IPS-NIHi7 (cell line): Measurements from ENCODE around the gene CREBBP.

ENCODE experiments used
- DNase-seq: peaks from one replicate; pipeline ENCODE4 v3.0.0; 2012; ENCODE audit warnings: mixed read lengths; ENCODE audit errors: extremely low spot score

CREBBP gene

DNA sequence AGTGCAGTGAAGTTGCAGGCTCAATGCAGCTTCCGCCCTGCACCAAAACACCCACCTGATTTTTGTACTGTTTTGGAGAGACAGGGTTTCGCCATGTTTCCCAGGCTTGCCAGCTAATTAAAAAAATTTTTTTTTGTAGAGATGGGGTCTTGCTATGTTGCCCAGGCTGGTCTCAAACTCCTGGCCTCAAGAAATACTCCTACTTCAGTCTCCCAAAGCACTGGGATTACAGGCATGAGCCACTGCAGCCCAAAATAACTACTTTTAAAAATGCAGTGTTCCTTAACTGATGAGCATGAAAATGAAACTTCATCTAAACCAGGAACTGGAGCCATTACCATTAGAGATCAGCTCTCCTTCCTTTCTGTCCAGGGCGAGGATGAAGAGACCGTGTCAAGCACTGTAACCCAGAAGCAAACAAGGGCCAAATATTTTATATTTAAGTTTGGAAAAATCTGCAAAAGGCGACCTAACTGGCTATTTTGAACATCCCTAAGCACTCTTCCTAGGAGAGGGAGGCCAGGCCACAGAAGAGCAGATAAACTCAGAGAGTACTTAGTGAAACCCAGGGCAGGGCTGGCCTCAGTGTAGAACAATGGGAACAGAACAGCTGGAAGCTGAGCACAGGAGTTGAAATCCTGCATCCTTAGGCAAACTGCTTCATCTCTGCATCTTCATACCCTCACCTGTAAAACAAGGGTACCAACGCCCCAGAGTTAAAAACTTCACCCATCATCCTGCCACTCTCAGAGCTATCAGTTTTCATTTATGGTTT is 24.0 kb downstream of the CREBBP start:
- DNase-seq: no peak

DNA sequence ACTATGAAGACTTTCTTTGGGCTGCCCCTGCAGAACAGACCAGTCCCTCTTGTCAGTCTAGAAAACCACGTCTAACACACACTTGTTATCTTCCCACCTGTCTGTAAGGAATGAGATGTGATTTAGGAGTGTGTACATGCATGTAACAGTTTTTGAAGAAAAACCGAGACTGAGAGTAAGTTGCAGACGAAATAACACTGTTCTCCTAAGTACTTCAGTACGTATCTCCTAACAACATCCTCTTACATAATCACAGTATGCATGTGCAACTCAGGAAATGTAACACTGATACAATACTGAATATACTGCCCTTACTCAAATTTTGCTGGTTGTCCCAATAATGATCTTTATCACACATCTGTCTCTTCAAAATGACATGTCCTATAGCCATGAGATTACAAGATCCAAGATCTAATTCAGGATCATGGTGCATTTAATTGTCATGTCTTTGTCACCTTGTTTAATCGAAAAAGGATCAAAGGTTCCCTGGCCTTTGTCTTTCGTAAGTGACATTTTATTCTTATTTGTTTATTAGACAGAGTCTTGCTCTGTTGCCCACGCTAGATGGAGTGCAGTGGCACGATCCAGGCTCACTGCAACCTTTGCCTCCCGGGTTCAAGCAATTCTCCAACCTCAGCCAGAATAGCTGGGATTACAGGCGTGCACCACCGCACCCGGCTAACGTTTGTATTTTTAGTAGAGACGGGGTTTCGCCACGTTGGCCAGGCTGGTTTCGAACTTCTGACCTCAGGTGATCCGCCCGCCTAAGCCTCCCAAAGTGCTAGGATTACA is 25.6 kb downstream of the CREBBP start:
- DNase-seq: no peak

DNA sequence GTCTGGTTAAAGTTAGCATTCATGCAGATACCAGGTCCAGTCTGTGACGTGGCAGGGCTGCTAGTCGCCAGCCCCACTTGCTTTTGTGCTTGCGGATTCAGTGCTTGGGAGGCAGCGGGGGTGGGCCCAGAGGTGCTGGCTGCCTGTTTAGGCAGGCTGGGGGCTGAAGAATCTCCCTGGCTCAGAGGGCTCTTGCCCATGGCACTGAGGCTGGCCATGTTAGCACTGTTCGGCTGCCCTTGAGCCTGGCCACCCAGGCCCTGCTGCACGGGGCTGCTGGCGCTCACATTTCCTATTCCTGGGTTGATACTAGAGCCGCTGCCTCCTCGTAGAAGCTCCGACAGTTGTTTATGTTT is 30.0 kb downstream of the CREBBP start:
- DNase-seq: no peak

DNA sequence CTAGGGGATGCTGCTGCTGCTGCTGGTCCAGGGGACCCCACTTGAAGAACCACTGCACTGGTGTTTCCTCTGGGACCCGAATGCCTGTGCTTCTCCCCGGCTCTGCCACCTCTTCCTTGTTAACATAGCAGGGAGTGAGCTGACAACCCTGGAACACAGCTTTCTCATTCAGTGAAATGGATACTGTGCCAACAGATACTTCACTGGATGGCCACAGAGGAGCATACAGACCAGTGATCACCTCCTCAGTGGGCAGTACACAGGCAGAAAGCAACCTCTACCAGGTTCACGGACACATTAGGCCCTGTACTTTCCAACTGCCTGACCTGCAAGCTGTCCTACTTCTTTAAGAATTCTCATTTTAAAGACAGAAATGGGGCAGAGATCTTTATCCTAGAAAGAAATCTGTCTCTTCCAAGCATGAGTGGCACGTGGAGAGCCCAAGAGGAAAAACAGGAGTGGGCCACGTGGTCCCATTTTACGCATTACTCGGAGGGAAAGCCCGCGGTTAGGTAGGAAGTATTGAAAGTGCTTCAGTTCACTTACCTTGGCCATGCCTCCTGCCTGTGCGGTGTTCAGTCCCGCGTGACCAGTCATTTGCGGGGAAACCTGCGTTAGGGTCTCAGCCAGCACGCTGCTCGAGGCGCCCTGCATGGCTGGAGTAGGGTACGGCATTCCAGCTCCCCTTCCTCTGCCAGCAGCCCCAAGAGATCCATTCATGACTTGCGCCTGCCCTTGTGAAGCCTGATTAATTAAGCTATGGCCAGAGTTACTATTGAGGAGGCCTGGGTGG is 30.6 kb downstream of the CREBBP start:
- DNase-seq: no peak

DNA sequence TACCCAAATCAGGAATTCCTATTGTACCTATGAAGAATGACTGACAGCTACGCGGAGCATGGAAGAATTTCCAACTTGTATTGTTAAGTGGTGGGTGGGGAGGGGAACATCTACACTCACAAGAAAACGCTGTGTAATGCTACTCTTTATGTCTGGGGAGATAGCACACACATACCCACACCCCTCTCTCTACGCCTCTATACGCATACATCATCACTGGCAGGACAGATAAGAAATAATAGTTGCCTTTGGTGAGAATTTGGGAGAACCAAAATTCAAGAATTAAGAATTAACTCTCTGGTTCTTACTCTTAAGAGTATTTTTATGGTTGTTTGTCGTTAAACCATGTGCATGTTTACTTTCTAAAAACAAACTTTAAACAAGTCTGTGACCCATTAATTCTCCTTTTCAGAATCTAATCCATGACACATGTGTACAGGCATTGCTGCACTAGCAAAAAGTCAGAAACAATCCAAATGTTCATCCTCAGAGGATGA is 33.9 kb downstream of the CREBBP start:
- no peak for DNase-seq

DNA sequence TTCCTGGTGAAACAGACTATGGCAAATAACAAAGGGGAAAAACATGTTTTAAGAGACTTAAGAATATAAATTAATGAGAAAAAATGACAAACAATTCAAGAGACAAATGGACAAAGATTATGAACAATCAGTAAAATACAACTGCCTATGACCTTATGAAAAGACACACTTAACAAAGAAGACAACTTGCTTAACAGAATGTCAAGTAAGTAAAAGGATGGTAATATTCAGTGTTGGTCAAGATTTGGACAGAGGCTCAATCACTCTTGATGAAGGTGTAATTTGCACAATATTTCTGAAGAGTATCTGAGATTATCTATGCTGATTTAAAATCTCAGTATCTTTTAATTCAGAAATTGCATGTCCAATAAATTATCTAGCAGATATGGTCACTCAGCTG is 34.4 kb downstream of the CREBBP start:
- DNase-seq: no peak

DNA sequence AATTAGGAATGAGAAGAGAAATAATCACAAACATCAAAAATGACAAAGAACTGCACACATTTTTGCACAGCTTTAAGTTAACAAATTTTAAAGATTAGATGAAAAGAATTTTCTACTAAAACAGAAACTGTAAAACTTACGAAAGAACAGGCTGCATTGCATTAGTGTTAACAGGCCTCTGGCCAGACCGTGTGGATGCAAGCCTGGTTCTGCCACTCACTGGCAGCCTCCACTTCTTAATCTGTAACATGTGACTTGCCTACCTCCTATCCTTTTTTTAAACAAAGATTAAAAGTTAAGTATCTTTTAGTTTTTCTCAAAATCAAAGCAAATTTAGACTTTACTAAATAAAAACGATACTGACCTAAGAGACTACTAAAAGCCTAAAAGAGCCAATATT is 37.5 kb downstream of the CREBBP start:
- no peak for DNase-seq

DNA sequence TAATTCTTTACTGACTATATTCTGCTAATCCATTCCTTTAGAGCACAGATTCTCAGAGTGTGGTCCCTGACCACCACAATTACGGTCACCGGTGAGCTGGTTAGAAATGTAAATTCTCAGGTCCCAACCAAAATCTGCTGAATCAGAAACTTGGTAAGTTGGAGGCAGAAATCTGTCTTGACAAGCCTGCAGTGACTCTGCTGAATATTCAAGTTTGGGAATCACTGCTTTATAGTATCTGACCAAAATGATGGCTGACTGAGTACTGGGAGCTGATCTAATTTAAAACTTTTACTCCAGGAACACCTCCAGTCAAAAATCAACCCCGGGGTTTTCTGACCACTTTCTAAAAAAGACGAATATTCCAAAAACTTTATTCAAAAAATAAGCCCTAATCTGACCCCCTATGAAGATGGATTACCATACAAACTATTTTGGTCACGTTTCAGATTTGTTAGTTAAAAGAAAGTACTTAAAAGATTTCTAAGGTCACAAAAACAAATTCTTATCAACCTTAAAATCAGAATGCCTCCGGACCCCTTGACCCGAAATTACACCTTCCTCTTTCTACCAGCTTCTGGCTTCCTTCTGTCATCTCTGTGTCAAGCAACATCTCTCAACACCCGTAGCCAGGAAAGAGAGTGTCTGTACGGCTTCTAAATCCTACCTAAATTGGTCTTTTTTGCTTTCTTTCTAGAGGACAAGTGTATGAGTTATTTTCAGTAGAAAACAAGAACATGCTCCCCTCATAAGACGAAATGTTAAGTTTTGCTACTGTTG is 38.6 kb downstream of the CREBBP start:
- DNase-seq: no peak

DNA sequence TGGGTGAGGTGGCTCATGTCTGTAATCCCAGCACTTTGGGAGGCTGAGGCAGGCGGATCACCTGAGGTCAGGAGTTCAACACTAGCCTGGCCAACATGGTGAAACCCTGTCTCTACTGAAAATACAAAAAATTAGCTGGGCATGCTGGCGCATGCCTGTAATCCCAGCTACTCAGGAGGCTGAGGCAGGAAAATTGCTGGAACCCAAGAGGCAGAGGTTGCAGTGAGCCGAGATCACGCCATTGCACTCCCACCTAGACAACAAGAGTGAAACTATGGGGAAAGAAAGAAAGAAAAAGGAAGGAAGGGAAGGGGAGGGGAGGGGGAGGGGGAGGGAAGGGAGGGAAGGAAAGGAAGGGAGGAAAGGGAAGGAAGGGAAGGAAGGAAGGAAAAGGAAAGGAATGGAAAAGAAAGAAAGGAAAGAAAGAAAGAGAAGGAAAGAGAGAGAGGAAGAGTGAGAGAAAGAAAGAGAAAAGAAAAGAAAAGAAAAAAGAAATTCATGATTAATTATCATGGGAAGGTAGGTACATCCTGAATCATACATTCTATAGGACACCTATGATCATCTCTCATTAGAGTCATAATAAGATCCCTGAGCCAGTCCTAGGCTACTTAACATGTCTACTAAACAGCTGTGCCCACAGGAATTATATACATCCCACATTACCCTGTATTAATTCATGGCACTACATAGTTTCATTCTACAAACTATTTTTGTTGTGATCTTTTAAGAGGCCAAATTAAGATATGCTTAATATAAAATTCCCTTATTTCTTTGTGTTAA is 40.9 kb downstream of the CREBBP start:
- DNase-seq: no peak

DNA sequence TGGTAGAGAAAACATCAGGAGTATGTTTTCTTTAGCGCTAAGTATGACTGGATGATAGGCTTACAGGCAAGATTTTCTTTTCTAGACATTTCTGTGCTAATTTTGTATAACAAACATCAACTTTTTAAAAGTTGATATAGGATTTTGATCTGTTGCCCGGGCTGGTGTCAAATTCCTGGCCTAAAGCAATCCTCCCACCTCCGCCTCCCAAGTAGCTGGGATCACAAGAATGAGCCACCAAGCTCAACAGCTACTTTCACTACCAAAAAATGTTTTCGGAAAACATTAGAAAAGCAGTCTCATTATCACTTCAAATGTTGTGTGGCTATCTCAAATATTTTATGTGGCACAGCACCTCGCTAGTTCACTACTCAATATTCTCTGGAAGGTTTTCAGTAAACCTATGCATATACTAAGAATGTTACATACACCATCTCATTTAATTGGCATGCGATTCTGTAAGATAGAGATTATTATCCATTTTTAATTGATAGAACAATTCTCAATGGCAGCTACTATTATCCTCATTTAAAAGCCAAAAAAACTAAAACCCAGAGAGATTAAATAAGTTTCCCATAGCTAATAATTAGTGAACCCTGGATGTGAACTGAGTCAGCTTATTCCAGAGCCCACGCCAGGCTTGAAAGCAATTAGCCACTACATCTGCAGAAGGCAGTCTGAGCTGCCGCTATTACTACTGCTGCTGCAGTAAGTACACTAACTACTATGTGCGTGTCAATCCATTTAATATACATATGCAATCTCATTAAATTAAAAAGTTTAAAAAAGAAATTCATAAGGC is 41.7 kb downstream of the CREBBP start:
- DNase-seq: no peak

DNA sequence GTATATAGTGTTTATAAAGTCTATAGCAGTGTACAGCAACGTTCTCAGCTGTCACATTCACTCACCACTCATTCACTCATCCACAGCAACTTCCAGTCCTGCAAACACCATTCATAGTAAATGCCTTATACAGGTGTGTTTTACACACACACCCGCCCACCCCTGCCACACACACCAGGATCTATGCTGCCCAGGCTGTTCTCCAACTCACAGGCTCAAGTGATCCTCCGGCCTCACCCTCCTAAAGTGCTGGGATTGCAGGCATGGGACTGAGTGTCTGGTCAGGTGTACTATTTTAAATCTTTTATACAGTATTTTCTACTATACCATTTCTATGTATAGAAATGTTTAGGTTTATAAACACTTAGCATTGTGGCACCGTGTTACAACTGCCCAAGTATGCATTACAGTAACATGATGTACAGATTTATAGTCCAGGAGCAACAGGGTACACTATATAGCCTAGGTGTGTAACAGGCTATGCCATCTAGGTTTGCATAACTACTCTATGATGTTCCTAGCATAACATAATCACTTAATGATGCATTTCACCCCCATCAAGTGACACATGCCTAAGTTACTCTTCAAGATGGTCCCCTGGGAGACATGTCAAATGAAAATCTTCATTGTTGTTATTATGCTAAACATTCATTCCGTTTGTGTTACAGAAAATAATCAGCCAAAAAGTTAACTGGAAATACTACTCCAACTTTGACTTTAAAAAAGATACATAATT is 42.5 kb downstream of the CREBBP start:
- no peak for DNase-seq

DNA sequence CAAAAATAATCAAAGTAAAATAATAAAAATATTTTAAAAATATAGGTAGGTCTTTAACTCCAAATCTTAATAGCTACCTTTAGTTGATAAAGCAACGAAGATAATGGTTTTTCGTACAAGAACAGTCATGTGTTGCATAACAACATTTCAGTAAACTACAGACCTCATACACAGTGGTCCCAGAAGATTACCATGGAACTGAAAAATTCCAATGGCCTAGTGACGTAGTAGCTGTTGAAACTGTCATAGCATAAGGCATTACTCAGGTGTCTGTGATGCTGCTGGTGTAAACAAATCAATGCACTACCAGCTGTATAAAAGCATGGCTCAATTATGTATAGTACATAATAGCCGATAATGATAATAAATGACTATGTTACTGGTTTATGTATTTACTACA is 43.9 kb downstream of the CREBBP start:
- no peak for DNase-seq

DNA sequence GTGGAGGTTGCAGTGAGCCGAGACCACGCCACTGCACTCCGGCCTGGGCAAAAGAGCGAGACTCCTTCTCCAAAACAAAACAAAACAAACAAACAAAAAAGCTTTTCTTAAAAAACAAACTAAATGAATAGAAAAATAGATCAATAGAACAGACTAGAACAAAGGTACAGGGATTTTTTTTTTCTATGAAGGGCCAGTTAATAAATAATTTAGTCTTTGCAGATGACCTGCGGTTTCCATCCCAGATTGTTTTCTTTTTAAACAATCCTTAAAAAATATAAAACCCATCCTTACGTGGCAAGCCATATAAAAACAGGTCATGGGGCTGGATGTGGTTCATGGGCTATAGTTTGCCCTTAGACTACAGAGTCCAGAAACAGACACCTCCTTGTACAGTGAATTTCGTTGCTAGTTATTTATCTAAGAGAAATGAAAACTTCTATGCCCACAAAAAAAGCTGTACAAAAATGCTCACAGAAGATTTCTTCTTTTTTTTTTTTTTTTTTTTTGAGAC is 45.4 kb downstream of the CREBBP start:
- no peak for DNase-seq

DNA sequence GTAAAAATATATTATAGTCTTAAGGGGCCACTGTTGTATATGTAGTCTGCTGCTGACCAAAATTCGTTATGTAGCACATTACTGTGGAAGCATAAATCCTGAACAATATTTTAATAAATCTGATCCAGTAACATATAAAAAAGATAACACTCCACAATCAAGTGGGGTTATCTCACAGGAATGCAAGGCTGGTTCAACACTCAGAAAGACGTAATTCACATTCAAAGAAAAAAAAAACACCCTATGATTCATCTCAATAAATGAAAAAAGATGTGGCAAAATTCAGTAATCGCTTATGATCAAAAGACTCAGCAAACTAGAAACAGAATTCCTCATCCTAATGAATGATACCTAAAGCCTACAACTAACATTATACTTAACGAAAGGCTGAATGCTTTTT is 47.8 kb downstream of the CREBBP start:
- DNase-seq: no peak

DNA sequence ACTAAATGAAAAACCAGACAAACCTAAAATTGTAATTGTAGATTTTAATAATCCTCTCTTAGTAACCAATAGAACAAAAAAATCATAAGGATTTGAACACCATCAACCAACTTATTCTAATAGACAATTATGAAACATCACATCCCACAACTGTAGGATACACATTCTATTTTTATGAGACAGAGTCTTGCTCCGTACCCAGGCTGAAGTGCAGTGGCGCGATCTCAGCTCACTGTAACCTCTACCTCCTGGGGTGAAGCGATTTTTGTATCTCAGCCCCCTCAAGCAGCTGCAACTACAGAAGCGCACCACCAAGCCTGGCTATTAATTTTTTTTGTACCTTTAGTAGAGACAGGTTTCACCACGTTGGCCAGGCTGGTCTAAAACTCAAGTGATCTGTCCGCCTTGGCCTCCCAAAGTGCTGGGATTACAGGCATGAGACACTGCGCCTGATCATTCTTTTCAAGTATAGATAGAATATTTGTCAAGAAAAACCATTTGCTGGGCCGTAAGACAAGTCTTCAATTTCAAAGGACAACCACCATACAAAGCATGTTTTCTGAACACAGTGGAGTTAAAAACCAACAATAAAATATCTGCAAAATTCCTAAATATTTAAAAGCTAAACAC is 49.8 kb downstream of the CREBBP start:
- DNase-seq: no peak

DNA sequence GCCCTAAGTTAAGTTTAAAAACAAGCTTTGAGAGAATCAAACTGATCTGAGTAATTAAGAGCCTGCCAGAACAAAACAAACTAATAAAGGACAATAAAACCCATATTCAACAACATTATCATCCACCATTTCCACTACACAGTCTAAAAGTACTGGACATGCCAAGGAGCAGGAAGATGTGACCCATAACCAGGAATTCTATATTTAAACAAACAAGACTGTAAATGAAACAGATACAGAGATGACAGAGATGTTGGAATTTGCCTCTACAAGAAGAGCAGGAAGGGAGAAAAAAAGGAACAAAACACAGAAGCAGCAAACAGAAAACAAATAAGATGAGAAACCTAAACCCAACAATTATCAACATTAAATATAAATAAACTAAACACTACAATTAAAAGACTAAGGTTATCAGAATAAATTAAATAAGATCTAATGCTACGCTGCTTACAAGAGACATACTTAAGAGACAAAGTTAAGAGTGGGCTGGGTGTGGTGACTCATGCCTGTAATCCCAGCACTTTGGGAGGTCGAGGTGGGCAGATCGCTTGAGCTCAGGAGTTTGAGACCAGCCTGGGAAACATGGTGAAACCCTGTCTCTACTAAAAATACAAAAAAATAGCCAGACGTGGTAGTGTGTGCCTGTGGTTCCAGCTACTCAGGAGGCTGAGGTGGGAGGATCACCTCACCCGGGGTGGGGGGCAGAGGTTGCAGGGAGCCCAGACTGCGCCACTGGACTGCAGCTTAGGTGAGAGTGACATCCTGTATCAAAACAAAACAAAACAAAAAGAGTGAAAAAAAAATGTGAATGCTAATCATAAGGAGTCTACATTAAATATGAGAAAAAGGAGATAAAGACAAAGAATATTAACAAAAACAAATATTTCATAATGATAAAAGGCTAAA is 50.6 kb downstream of the CREBBP start:
- no peak for DNase-seq

DNA sequence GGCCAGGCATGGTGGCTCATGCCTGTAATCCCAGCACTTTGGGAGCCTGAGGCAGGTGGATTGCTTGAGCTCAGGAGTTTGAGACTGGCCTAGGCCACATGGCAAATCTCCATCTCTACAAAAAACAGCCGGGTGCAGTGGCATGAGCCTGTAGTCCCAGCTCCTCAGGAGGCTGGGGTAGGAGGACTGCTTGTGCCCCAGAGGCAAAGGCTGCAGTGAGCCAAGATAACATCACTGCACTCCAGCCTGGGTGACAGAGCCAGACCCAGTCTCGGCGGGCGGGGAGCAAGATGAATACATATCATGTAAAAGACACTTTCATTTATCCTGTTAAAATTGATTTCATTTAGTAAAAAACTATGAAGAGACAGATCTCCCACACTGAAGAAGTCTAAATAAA is 54.6 kb downstream of the CREBBP start:
- DNase-seq: no peak

DNA sequence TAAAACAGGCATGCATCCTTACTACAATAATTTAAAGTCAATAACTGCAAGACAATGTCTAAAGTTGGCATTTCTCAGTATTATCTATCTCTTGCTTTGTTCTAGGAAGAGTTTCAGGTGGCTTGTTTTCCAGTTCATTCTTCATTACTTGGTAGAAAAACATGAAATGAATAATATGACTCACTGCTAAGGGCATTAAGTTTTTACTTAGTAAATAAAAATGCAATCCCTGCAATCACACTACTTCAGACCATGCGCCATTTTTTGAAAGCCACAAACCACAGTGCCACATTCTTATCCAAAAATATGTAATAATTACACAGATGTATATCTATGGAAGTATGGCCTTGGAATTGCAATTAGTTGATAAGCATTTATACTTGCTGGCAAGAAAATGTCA is 55.4 kb downstream of the CREBBP start:
- DNase-seq: no peak
